Mesothelial cell of epicardium (in vitro differentiated cells): Measurements from ENCODE around the gene KIRREL2. TPM values are rescaled to one million over a fixed set of nuclear protein-coding genes. Genes with fewer than 3 reads are reported as not detected.

Experiments
- DNase-seq, 2 experiments: peaks; one replicate each; pipeline ENCODE4 v3.0.0; 2021; ENCODE audit warnings: low spot score in 2 of 2; ENCODE audit not compliant: unreplicated experiment in 2 of 2
- H3K27ac Mint-ChIP-seq: 2 replicates; pipeline ENCODE4 v1.8.0; 2021; ENCODE audit warnings: mixed read lengths
- H3K27me3 Mint-ChIP-seq: 2 replicates; pipeline ENCODE4 v1.8.0; 2021; ENCODE audit warnings: low read depth, mixed read lengths
- H3K36me3 Mint-ChIP-seq: 2 replicates; pipeline ENCODE4 v1.8.0; 2021; ENCODE audit warnings: mixed read lengths
- H3K4me1 Mint-ChIP-seq: 2 replicates; pipeline ENCODE4 v1.8.0; 2021; ENCODE audit warnings: mixed read lengths
- H3K4me3 Mint-ChIP-seq: 2 replicates; pipeline ENCODE4 v1.8.0; 2021; ENCODE audit warnings: mild to moderate bottlenecking, moderate library complexity, mixed read lengths
- H3K9me3 Mint-ChIP-seq: 2 replicates; pipeline ENCODE4 v1.8.0; 2021; ENCODE audit warnings: mixed read lengths
- total RNA-seq: library from RNA; stranded (reverse); gene quantifications from 3 replicates; pipeline ENCODE4 v1.2.1, GENCODE V29; 2021
- TF ChIP-seq, protein P1 (sequence below): fragments of 200-600 bp; sonication (generic); IDR thresholded peaks from one replicate; pipeline ENCODE4 v1.5.0; 2021; ENCODE audit warnings: antibody characterized with exemption; ENCODE audit not compliant: unreplicated experiment

Gene KIRREL2
- total RNA-seq, 1 donor from 2014 or later: 1.4 TPM

DNA sequence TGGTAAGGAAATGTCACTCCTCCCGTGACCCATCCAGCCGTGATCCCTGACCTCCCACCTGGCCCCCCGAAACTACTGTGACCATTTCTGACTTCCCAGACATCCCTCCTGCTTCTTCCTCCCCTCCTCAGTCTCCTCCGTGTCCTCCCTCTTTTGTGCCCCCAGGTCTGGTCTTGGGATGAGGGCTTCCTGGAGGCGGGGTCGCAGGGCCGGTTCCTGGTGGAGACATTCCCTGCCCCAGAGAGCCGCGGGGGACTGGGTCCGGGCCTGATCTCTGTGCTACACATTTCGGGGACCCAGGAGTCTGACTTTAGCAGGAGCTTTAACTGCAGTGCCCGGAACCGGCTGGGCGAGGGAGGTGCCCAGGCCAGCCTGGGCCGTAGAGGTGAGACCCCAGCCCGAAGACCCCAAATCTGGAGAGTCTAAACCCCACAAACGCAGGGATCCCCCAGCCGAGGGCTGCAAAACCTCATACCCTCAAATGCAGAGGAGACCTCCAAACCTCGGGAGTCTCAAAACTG is 5.0 kb downstream of the KIRREL2 start:
- H3K27me3 Mint-ChIP-seq: peaks cover 96% of the 10 kb centered on the region
- H3K9me3 Mint-ChIP-seq: no peaks in the 10 kb centered on the region
- H3K36me3 Mint-ChIP-seq: no peaks in the 10 kb centered on the region
- DNase-seq: no peak
- TF ChIP-seq, protein P1, sequence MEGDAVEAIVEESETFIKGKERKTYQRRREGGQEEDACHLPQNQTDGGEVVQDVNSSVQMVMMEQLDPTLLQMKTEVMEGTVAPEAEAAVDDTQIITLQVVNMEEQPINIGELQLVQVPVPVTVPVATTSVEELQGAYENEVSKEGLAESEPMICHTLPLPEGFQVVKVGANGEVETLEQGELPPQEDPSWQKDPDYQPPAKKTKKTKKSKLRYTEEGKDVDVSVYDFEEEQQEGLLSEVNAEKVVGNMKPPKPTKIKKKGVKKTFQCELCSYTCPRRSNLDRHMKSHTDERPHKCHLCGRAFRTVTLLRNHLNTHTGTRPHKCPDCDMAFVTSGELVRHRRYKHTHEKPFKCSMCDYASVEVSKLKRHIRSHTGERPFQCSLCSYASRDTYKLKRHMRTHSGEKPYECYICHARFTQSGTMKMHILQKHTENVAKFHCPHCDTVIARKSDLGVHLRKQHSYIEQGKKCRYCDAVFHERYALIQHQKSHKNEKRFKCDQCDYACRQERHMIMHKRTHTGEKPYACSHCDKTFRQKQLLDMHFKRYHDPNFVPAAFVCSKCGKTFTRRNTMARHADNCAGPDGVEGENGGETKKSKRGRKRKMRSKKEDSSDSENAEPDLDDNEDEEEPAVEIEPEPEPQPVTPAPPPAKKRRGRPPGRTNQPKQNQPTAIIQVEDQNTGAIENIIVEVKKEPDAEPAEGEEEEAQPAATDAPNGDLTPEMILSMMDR: no peak
- no peak overlapping the region for H3K27ac Mint-ChIP-seq
- H3K4me3 Mint-ChIP-seq: no peak overlapping the region
- H3K4me1 Mint-ChIP-seq: peaks cover 10% of the 10 kb centered on the region

DNA sequence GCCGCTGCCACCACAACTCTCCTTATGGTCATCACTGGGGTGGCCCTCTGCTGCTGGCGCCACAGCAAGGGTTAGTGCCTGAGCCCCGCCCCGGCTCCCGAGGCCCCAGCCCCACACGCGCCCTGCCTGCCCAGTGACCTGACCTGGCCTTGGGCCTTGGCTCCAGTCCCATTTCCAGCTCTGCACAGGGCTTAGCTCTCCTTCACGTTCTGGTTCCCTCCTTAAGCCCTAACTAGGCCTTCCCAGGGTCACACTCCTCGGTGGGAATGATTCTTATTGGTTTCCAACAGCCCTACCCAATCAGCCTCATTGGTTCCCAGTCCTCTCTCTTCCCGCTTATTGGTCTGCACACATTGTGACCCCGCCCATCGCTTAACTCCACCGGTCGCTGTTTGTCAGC is 5.8 kb downstream of the KIRREL2 start:
- DNase-seq: no peak
- no peaks in the 10 kb centered on the region for H3K36me3 Mint-ChIP-seq
- H3K9me3 Mint-ChIP-seq: no peaks in the 10 kb centered on the region
- H3K27ac Mint-ChIP-seq: no peak overlapping the region
- TF ChIP-seq, protein P1: no peak
- H3K4me3 Mint-ChIP-seq: no peak overlapping the region
- H3K4me1 Mint-ChIP-seq: peaks cover 7% of the 10 kb centered on the region
- H3K27me3 Mint-ChIP-seq: peaks cover 95% of the 10 kb centered on the region

GRCh38 chr19:35863018-35863417 is 6.3 kb downstream of the KIRREL2 start:
- no peaks in the 10 kb centered on the region for H3K36me3 Mint-ChIP-seq
- H3K27me3 Mint-ChIP-seq: peaks cover 95% of the 10 kb centered on the region
- no peak overlapping the region for H3K4me3 Mint-ChIP-seq
- TF ChIP-seq, protein P1: no peak
- peaks cover 10% of the 10 kb centered on the region for H3K4me1 Mint-ChIP-seq
- DNase-seq: no peak
- H3K27ac Mint-ChIP-seq: no peak overlapping the region
- no peaks in the 10 kb centered on the region for H3K9me3 Mint-ChIP-seq

GRCh38 chr19:35868172-35868822 is 11.6 kb downstream of the KIRREL2 start, which contains the start of gene APLP1:
TSS of gene APLP1 (plus strand) at chr19:35868574. CDS start at chr19:35868637, 63 bp downstream.
- Mint-ChIP-seq H3K4me1 (peaks cover 16% of the 10 kb centered on the region), H3K36me3 (no peaks in the 10 kb centered on the region), H3K4me3 (peak within 1 kb of the TSS; percentile 78), H3K27me3 (peaks cover 64% of the 10 kb centered on the region), H3K27ac (peak within 1 kb of the TSS; percentile 77), H3K9me3 (no peaks in the 10 kb centered on the region)
- peak; percentile 62 to 74 for DNase-seq
- TF ChIP-seq, protein P1: no peak

DNA sequence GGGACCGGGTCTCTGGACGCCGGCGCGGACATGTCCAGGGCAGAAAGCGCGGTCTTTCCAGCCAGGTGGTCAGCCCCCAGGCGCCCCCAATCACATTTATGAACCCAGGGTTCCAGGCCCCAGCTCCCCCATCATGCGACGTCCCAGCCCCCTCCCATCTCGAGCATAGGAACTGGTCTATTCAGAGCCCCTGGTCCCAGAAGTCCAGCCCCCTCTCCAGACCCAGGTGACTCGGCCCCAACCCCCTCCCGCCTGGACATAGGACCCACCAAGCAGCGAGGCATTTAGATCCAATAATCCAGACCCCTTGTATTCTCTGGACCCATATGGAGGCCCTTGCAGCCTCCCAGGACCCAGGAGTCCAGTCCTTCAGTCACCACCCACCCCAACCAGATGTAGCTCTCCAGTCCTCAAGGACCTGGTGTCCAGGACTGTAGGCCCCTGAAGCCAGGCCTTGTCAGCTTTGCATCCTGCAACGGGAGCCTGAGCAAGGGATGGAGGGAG is 12.2 kb downstream of the KIRREL2 start:
- no peak for DNase-seq
- TF ChIP-seq, protein P1: no peak

More for the DNA sequence above, 12.2 kb downstream of the KIRREL2 start:
- H3K4me1 Mint-ChIP-seq: peaks cover 16% of the 10 kb centered on the region
- peaks cover 2% of the 10 kb centered on the region for H3K36me3 Mint-ChIP-seq
- H3K27ac Mint-ChIP-seq: peak overlapping the region; percentile 77
- peak overlapping the region; percentile 78 for H3K4me3 Mint-ChIP-seq
- H3K9me3 Mint-ChIP-seq: no peaks in the 10 kb centered on the region
- H3K27me3 Mint-ChIP-seq: peaks cover 59% of the 10 kb centered on the region
